ENCODE results near the gene MCF2L2. TPM values are rescaled to one million over a fixed set of nuclear protein-coding genes. Genes with fewer than 3 reads are reported as not detected.
"Not testable (repeated sequence)": the region's sequence is repeated elsewhere in the genome, so short reads cannot be mapped to it uniquely, and the experiment has no call there.

MCF2L2 gene
- total RNA-seq (2021) (1.7 and 2.3 TPM in 2 replicates), Bru-seq, nascent RNA (percentile 34 among the genes with signal in this experiment), BruChase-seq, experiment 1, labeled RNA remaining after a 2-hour chase (percentile 36 among the genes with signal in this experiment), BruChase-seq, experiment 2, labeled RNA remaining after a 6-hour chase (percentile 16 among the genes with signal in this experiment)
- long read RNA-seq, partial matches to known transcripts = 0 of 6 reads
- long read RNA-seq, other reads (novel, unspliced or antisense) = 6 of 6 reads

GRCh38 chr3:183428447-183429211 lies at the start of gene MCF2L2:
MCF2L2 (minus strand) TSS chr3:183428619; CDS start chr3:183427977, 642 bp downstream.
- ChIA-PET POLR2A (ENCODE audit: unreplicated experiment) (no interaction called here), CTCF (no interaction called here)
- no peaks in the 10 kb centered on the region for H3K36me3 ChIP-seq (ENCODE audit: low read depth)
- peak in 1 of 2 experiments; percentile 60 for DNase-seq
- no peaks in the 10 kb centered on the region for H3K9me3 ChIP-seq (ENCODE audit: insufficient read depth, low read depth)
- peaks cover 30% of the 10 kb centered on the region for H3K27me3 ChIP-seq (ENCODE audit: insufficient read depth, low read depth)
- intact Hi-C loops (cut with micrococcal nuclease; ENCODE audit: unreplicated experiment) = no loop called here
- H3K79me2 ChIP-seq (ENCODE audit: low read depth) = no peaks in the 10 kb centered on the region
- peak within 1 kb of the TSS; percentile 92 for H3K4me2 ChIP-seq
- no peaks in the 10 kb centered on the region for H3K9me2 ChIP-seq (ENCODE audit: insufficient read depth)
- peaks cover 6% of the 10 kb centered on the region; the same call in 1 of the 2 replicates for H3F3A ChIP-seq (ENCODE audit: insufficient read depth, low read depth)
- H3K4me3 ChIP-seq = peak within 1 kb of the TSS; percentile 85
- TF ChIP-seq CTCF (conservative IDR thresholded peaks at IDR 0.05) = no peak
- no peak for TF ChIP-seq EZH2 (IDR thresholded peaks at IDR 0.05; ENCODE audit: low read depth)
- H4K20me1 ChIP-seq (ENCODE audit: insufficient read depth) = no peaks in the 10 kb centered on the region
- peak within 1 kb of the TSS; percentile 95 for H2AFZ ChIP-seq
- no peaks in the 10 kb centered on the region for H3K4me1 ChIP-seq (replicated peaks; ENCODE audit: insufficient read depth)
- BruUV-seq (replicated peaks) = no TSS peak
- H3K27ac ChIP-seq = no peak within 1 kb of the TSS

GRCh38 chr3:183477801-183478456 lies 49.5 kb upstream of the MCF2L2 start:
- Histone ChIP-seq H3K27ac (no peak overlapping the region), H3K36me3 (ENCODE audit: low read depth) (no peaks in the 10 kb centered on the region), H4K20me1 (ENCODE audit: insufficient read depth) (no peaks in the 10 kb centered on the region), H3K4me1 (replicated peaks; ENCODE audit: insufficient read depth) (peaks cover 5% of the 10 kb centered on the region), H3K4me2 (no peak overlapping the region), H3K9me3 (ENCODE audit: insufficient read depth, low read depth) (no peaks in the 10 kb centered on the region), H2AFZ (no peak overlapping the region), H3K79me2 (ENCODE audit: low read depth) (no peaks in the 10 kb centered on the region), H3K27me3 (ENCODE audit: insufficient read depth, low read depth) (no peaks in the 10 kb centered on the region), H3K4me3 (no peak overlapping the region), H3K9me2 (ENCODE audit: insufficient read depth) (no peaks in the 10 kb centered on the region), H3F3A (ENCODE audit: insufficient read depth, low read depth) (peaks cover 11% of the 10 kb centered on the region)
- no peak for DNase-seq
- intact Hi-C loops (cut with micrococcal nuclease; ENCODE audit: unreplicated experiment) = no loop called here
- TF ChIP-seq CTCF (conservative IDR thresholded peaks at IDR 0.05) = no peak
- TF ChIP-seq EZH2 (IDR thresholded peaks at IDR 0.05; ENCODE audit: low read depth) = no peak
- POLR2A ChIA-PET (ENCODE audit: unreplicated experiment) = interaction anchor here (0.6 kb wide), 1 partner anchor 592 kb away, joined by 3 read pairs; no protein-coding TSS in a partner anchor
- no TSS peak for BruUV-seq (replicated peaks)
- CTCF ChIA-PET = no interaction called here

GRCh38 chr3:183475764-183476162 lies 47.3 kb upstream of the MCF2L2 start:
- H4K20me1 ChIP-seq (ENCODE audit: insufficient read depth); H3K36me3 ChIP-seq (ENCODE audit: low read depth); BruUV-seq (replicated peaks); H3K4me1 ChIP-seq (replicated peaks; ENCODE audit: insufficient read depth); H3K27ac ChIP-seq; POLR2A ChIA-PET (ENCODE audit: unreplicated experiment); H3K9me3 ChIP-seq (ENCODE audit: insufficient read depth, low read depth); DNase-seq; H3F3A ChIP-seq (ENCODE audit: insufficient read depth, low read depth); H3K4me3 ChIP-seq; H3K4me2 ChIP-seq; intact Hi-C loops (cut with micrococcal nuclease; ENCODE audit: unreplicated experiment); H3K79me2 ChIP-seq (ENCODE audit: low read depth); H3K9me2 ChIP-seq (ENCODE audit: insufficient read depth); H3K27me3 ChIP-seq (ENCODE audit: insufficient read depth, low read depth); H2AFZ ChIP-seq; CTCF ChIA-PET: not testable (repeated sequence)
